ENCODE measurements around the gene HIC2. TPM values are rescaled to one million over a fixed set of nuclear protein-coding genes. Genes with fewer than 3 reads are reported as not detected.
A peak's percentile ranks its signal among the peaks of the same experiment; 100 is the strongest.

The HIC2 gene
- total and polyA plus RNA-seq, 9 of the 15 experiments (the other 6 are each of a cell fraction or from before 2014, with no cell fraction given) = 1.7 to 117 (median 35.5) TPM

- peaks cover 23% of the 10 kb centered on the region for H3K9me1 ChIP-seq (ENCODE audit: control insufficient read depth, insufficient read depth, low read length)
- no peaks in the 10 kb centered on the region for H3K27me3 ChIP-seq (ENCODE audit: control insufficient read depth in 2 of 2, insufficient read depth in 2 of 2, low read length in 2 of 2)
- no peak overlapping the region for H2AFZ ChIP-seq (ENCODE audit: low read depth, low read length)
- DNase-seq (ENCODE audit: extremely low read depth in 1 of 4, low spot score in 3 of 4) = no peak
- no peak overlapping the region for H3K27ac ChIP-seq (ENCODE audit: extremely low read depth, low read depth, low read length)
- ATAC-seq = no peak
- CTCF ChIA-PET (ENCODE audit: low intra/inter-chr PET ratio) = no interaction called here
- peaks cover 0 to 59% of the 10 kb centered on the region in 2 experiments; a peak in 3 of 5 replicates for H3K4me1 ChIP-seq (replicated peaks in 1 of 2; ENCODE audit: control insufficient read depth in 2 of 2, insufficient read depth in 2 of 2, low read length in 2 of 2)
- intact Hi-C loops (cut with micrococcal nuclease) = no loop called here
- H3K9ac ChIP-seq (ENCODE audit: insufficient read depth in 1 of 2, low read depth in 2 of 2, low read length in 2 of 2) = peak overlapping the region in 1 of 2 experiments; percentile 73; a peak in 2 of 4 replicates
- BruUV-seq (replicated peaks) = no TSS peak
- H3K79me2 ChIP-seq (ENCODE audit: control insufficient read depth, insufficient read depth, low read length) = peaks cover 22% of the 10 kb centered on the region; the same call in 2 of the 3 replicates
- H3K4me3 ChIP-seq = no peak overlapping the region
- WGBS (ENCODE audit: insufficient coverage, low coverage, missing lambda C conversion rate) = 79% methylated on average over 9 of the region's 9 CpGs
- H3K9me3 ChIP-seq (replicated peaks; ENCODE audit: control insufficient read depth, insufficient read depth, low read depth, low read length) = no peaks in the 10 kb centered on the region
- no peak overlapping the region for H3K4me2 ChIP-seq (ENCODE audit: insufficient read depth, low read length)
- in situ Hi-C loops (cut with MboI) = loop anchor here (5.0 to 10.0 kb wide), 4 partner anchors 39 to 176 kb away; no protein-coding TSS in a partner anchor
- H3K36me3 ChIP-seq (ENCODE audit: control insufficient read depth, insufficient read depth, low read length) = peaks cover 45% of the 10 kb centered on the region
- FAIRE-seq = peak; percentile 6
- H4K20me1 ChIP-seq (replicated peaks; ENCODE audit: control insufficient read depth, insufficient read depth, low read length) = peaks cover 54% of the 10 kb centered on the region; the same call in 1 of the 2 replicates
- POLR2A ChIA-PET = interaction anchor here (0.5 kb wide), 1 partner anchor 1747 kb away, joined by 3 read pairs; no protein-coding TSS in a partner anchor
- peak; percentile 52; the same call in 1 of the 2 replicates for TF ChIP-seq KAT7 (CRISPR knock-in tag; IDR thresholded peaks at IDR 0.05; ENCODE audit: borderline replicate concordance)
- no peak for TF ChIP-seq NR2F6 (CRISPR knock-in tag; IDR thresholded peaks at IDR 0.05)
- TF ChIP-seq MXD1 (CRISPR knock-in tag; IDR thresholded peaks at IDR 0.05; ENCODE audit: borderline replicate concordance, poor library complexity, severe bottlenecking) = no peak
- no peak for TF ChIP-seq ZKSCAN1 (IDR thresholded peaks at IDR 0.05; ENCODE audit: low read depth, low read length)
- TF ChIP-seq TOE1 (IDR thresholded peaks at IDR 0.05; ENCODE audit: borderline replicate concordance) = no peak
- TF ChIP-seq TOE1 (CRISPR knock-in tag; IDR thresholded peaks at IDR 0.05; ENCODE audit: borderline replicate concordance, low read depth) = 0 out of 2 replicates have a peak, but pooled peaks have one; percentile 14
- TF ChIP-seq ZNF232 (CRISPR knock-in tag; IDR thresholded peaks at IDR 0.05) = 0 out of 2 replicates have a peak, but pooled peaks have one; percentile 5
- 0 out of 2 replicates have a peak, but pooled peaks have one; percentile 81 for TF ChIP-seq TAF15 (IDR thresholded peaks at IDR 0.05; ENCODE audit: low read depth, low read length)
- TF ChIP-seq, protein P1, sequence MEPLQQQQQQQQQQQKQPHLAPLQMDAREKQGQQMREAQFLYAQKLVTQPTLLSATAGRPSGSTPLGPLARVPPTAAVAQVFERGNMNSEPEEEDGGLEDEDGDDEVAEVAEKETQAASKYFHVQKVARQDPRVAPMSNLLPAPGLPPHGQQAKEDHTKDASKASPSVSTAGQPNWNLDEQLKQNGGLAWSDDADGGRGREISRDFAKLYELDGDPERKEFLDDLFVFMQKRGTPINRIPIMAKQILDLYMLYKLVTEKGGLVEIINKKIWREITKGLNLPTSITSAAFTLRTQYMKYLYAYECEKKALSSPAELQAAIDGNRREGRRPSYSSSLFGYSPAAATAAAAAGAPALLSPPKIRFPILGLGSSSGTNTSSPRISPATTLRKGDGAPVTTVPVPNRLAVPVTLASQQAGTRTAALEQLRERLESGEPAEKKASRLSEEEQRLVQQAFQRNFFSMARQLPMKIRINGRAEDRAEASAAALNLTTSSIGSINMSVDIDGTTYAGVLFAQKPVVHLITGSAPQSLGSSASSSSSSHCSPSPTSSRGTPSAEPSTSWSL (CRISPR knock-in tag; IDR thresholded peaks at IDR 0.05; ENCODE audit: borderline replicate concordance) = no peak
- no peak for TF ChIP-seq PATZ1 (CRISPR knock-in tag; IDR thresholded peaks at IDR 0.05; ENCODE audit: borderline replicate concordance)
- no peak for TF ChIP-seq ZNF445 (CRISPR knock-in tag; IDR thresholded peaks at IDR 0.05; ENCODE audit: low read depth)
- TF ChIP-seq, protein P2, sequence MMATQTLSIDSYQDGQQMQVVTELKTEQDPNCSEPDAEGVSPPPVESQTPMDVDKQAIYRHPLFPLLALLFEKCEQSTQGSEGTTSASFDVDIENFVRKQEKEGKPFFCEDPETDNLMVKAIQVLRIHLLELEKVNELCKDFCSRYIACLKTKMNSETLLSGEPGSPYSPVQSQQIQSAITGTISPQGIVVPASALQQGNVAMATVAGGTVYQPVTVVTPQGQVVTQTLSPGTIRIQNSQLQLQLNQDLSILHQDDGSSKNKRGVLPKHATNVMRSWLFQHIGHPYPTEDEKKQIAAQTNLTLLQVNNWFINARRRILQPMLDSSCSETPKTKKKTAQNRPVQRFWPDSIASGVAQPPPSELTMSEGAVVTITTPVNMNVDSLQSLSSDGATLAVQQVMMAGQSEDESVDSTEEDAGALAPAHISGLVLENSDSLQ (IDR thresholded peaks at IDR 0.05) = 0 out of 2 replicates have a peak, but pooled peaks have one; percentile 37
- no peak for TF ChIP-seq MTA1 (IDR thresholded peaks at IDR 0.05; ENCODE audit: borderline replicate concordance)
- no peak for TF ChIP-seq ZFP1 (CRISPR knock-in tag; IDR thresholded peaks at IDR 0.05)
- no peak; a peak in 1 of 4 replicates for TF ChIP-seq RCOR1 (IDR thresholded peaks at IDR 0.05; ENCODE audit: borderline replicate concordance in 1 of 2, low read depth in 2 of 2, low read length in 2 of 2)
- TF ChIP-seq STAG1 (CRISPR knock-in tag; IDR thresholded peaks at IDR 0.05; ENCODE audit: borderline replicate concordance) = no peak
- TF ChIP-seq HMGN3 (IDR thresholded peaks at IDR 0.05; ENCODE audit: borderline replicate concordance, extremely low read depth, insufficient read length, low read depth, low read length) = no peak
Measured at GRCh38 chr22:21450858-21451353, 33.7 kb downstream of the HIC2 start.

All from K562 (cell line).